SKM-1 (cell line): Measurements from ENCODE around the gene LRRC55.
"Not testable (repeated sequence)": the region's sequence is repeated elsewhere in the genome, so short reads cannot be mapped to it uniquely, and the experiment has no call there.

Source experiments
- DNase-seq: peaks from one replicate; lab custom pipeline; 2025; ENCODE audit not compliant: unreplicated experiment; lab: John Stamatoyannopoulos, UW

LRRC55 gene

GRCh38 chr11:57160665-57161064, 21.1 kb upstream of the LRRC55 start:
- peak; percentile 19 for DNase-seq

DNA sequence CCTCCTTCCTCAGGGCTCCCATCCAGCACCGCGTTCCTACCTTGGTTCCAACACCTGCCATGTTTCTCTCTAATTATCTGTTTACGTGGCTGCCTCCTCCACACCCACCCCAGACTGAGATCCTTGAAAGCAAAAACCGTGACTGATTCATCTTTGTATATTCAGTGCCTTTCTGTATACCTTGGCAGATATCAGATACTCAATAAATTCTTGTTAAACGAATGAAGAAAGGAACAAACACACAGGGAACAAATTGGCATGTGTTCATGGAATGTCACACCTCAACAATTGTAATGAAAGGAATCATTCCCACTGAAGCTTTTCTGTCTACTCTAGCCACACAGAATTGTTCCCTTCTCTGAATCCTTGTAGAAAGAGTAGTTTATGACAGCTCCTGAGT, 20.4 kb upstream of the LRRC55 start:
- no peak for DNase-seq

DNA sequence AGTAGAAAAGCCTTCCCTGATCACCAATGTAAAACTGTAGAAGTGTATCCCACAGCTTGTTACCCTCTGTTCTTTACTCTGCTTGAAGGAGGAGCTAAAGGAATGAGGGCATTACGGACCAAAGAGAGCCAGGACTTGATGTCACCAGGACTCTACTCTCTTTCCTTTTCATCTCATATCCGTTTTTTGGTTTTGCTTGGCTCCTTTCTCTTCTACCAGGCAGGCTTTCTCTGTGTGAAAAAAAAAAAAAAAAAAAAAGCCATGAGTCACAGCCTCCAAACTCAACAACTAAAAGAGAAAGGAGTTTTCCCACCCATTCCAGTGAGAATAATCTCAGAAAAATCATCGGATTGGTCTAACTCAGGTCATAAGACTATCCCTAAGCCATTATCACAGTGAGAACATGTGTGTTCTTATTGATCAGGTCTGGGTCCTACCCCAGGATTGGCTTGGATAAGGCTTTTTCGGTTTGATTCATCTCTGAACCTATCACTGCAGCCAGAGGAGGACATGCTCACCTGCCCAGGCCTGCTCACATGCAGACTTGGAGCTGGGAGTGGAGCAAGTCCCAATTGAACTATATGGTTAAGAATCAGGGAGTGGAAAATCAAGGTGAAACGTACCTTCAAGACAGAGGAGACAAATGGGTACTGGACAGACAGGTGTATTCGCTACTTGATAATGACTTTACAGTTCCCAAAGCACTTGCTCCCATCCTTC, 19.4 kb upstream of the LRRC55 start:
- DNase-seq = no peak

- no peak for DNase-seq
Measured at GRCh38 chr11:57163160-57163868, 18.4 kb upstream of the LRRC55 start.

- no peak for DNase-seq
Measured at GRCh38 chr11:57164317-57164716, 17.4 kb upstream of the LRRC55 start.

DNA sequence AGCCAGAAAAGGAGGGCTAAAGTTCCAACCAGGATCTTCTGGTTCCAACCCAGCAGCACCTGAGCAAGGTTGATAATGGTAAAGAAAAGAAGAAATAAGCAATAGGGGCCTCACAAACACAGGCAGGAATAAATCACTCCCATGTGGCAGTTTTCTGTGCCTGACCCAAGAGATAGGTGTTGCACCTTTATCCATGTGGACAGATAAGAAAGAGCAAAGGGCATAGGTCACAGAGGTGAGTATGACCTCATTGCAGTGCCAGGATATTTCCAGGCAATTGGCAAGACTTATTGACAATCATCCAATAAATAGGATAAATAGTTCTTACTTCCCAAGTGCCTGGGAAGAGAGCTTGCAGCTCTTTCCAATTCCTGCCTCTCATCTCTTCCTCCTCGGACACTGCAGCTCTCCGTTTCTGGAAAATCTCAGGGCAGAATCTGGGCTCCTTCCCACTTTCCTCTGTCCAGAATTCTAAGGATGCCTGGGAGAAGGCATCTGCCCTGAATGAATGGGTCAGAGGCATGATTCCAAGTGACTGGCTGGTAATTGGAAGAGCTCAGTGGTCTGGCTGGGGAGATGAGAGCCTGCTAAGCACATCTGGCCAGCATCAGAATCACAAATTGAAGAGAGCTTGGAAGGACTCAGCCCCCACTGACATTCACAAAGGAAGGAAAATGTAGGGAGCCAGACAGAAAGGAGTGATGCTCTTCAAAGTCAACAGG, 14.5 kb upstream of the LRRC55 start:
- no peak for DNase-seq

- not testable (repeated sequence) for DNase-seq
Measured at GRCh38 chr11:57169732-57170313, 11.9 kb upstream of the LRRC55 start.

- no peak for DNase-seq
Measured at GRCh38 chr11:57172031-57172430, 9.7 kb upstream of the LRRC55 start.

DNA sequence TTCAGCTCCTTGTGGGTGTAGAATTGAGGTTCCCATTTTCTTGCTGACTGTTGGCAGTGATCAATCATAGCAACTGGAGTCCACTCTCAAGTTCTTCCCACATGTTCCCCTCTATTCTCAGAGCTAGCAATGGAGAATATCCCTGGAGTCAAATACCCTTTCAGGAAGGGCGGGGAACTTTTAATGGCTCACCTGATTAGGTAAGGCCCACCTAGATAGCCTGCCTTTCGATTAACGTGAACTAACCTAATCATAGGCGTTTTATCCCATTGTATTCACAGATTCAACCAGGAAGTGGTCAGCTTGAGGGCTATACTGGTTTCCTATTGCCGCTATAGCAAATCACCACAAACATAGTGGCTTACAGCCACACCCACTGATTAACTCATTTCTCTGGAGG, 7.1 kb upstream of the LRRC55 start:
- DNase-seq = no peak

DNA sequence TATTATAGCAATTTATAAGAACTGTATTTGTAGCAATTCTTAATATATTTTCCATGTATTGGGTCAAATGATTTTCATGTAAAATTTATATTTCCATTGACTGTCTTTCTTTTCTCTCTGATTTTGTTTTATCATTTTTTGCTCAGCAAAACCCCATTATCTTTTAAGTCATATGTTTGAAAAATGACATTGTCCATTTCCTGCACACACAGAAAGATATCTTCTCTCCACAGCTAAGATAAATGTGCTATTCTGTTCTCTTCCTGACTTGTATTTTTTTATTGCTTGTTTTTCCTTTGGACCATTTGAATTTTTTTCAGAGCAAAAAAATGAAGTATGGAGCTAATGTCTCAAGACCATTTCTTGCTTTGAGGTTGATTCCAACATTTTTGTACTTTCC, 6.3 kb upstream of the LRRC55 start:
- DNase-seq = no peak

DNA sequence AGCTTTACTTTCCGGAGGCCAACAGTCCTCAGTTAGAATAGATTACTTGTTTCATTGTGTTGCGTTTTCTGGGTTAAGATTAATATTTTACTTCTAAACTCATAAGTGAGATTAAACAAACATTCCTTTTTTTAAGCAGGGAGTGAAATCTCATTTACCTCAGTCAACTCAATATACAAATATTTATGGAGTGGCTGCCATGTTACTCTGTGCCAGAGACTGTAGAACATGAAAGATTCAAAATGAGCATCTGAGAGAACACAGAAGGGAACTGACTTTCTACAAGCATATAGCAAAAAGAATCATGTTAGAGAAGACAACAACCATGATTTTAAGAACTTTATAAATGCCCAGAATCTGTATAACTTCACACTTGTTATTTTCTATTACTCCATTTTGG, 3.4 kb upstream of the LRRC55 start:
- DNase-seq = no peak

- DNase-seq = no peak
Measured at GRCh38 chr11:57179681-57180080, 2.1 kb upstream of the LRRC55 start.

GRCh38 chr11:57180081-57180561, 1.6 kb upstream of the LRRC55 start:
- no peak for DNase-seq

DNA sequence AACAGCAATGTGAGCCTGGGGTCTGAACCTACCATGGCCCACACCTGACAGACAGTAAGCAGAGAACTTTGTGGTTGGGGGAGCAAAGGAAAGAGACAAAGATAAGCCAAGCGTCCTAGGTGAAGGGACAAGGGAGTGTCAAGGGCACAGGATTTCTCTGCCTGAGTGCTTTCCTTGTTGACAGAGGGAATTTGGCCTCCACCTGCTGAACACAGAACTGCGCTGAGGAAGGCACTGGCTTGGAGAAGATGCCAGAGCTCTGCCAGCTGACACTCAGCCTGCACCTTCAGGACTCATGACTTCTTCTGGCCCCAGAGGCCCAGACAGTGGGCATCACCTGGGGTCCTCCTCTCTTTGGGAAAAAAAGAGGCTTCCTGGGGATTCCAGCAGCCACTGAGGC, 789 bp upstream of the LRRC55 start:
- DNase-seq = no peak

- no peak for DNase-seq
Measured at GRCh38 chr11:57182896-57183295, 1.1 kb downstream of the LRRC55 start.

- no peak for DNase-seq
Measured at GRCh38 chr11:57190548-57190947, 8.8 kb downstream of the LRRC55 start.

GRCh38 chr11:57191311-57192219, 9.8 kb downstream of the LRRC55 start:
- DNase-seq = no peak

DNA sequence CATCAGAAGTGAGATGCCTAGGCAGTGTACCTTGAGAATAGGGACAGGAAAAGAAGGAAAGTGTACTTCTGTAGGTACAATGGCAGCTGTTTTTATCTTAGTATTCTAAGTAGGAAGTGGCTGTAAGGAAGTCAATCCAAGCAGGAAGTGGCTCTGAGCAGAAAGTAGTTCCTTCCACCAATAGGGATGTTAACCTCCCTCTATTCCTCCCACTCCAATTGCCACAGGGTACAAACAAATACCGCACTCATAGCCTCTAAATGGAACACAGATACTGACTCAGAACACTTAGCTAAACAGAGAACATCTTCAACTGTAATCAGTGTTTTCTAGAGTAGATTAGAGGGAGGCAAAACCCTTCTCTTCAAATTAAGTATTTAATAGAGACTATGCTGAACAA, 10.6 kb downstream of the LRRC55 start:
- no peak for DNase-seq

DNA sequence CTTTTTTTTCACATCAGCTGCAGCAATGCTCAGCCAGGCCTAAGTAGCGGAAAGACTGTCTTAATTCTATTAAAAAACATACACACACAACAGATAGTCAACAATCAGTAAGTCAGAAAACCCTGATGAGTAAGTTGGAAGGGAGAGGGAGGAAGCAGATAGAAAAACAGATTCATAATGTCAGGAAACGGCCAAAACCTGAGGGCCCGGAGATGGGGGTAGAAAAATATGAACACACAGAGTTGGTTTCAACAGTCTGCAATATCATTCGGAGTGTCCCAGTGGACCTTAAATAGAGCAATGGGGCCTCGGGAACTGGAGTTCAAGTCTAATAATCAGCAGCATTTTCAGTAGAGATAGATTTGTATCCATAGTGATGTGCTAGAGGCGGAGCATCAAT, 14.8 kb downstream of the LRRC55 start:
- DNase-seq = no peak

- no peak for DNase-seq
Measured at GRCh38 chr11:57197762-57198161, 16.0 kb downstream of the LRRC55 start.

DNA sequence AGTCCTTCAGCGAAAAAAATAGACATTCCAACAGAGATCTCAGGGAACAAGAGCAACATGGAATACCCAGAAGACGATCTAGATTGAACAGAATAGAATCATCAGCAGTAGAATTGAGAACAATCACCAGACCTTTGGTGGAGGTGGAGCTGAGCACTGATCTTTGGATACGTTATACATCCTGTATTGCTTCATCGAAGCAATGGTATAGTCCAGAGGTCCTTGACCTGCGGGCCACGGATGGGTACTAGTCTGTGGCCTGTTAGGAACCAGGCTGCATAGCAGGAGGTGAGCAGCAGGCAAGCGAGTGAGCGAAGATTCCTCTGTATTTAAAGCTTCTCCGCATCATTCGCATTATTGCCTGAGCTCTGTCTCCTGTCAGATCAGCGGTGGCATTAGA, 17.6 kb downstream of the LRRC55 start:
- DNase-seq = no peak
